Small intestine (tissue), 16 donors: ENCODE data around the gene C19orf18. TPM values are rescaled to one million over a fixed set of nuclear protein-coding genes. Genes with fewer than 3 reads are reported as not detected.

Experiments used
- DNase-seq, 2 donors: peaks; one replicate each; pipeline versions ENCODE4 v3.0.0 to v3.0.0-alpha.2; 2013
- FAIRE-seq: peaks from 2 replicates; lab custom pipeline; 2012; peaks lifted over from hg19 to GRCh38; lab: Jason Lieb, UNC
- H3K27ac ChIP-seq, 3 donors: one replicate each; pipeline ENCODE4 v1.5.1; 2013; ENCODE audit warnings: low read length in 2 of 3, mild to moderate bottlenecking in 2 of 3, control low read depth in 1 of 3, inconsistent platforms in 1 of 3, low read depth in 1 of 3, moderate library complexity in 1 of 3
- H3K27me3 ChIP-seq, 3 donors: one replicate each; pipeline ENCODE4 v1.6.1; 2013; ENCODE audit warnings: low read length in 3 of 3, inconsistent platforms in 1 of 3; ENCODE audit not compliant: control insufficient read depth in 3 of 3, insufficient read depth in 3 of 3
- H3K36me3 ChIP-seq, 3 donors: one replicate each; pipeline ENCODE4 v1.6.1; 2013; ENCODE audit warnings: low read length in 3 of 3, inconsistent platforms in 1 of 3, low read depth in 1 of 3, mild to moderate bottlenecking in 1 of 3, moderate library complexity in 1 of 3; ENCODE audit not compliant: control insufficient read depth in 3 of 3, insufficient read depth in 2 of 3
- H3K4me1 ChIP-seq, 3 donors: one replicate each; pipeline ENCODE4 v1.6.1; 2013; ENCODE audit warnings: low read length in 2 of 3, inconsistent platforms in 1 of 3, low read depth in 1 of 3, mild to moderate bottlenecking in 1 of 3, moderate library complexity in 1 of 3; ENCODE audit not compliant: control insufficient read depth in 3 of 3, insufficient read depth in 2 of 3
- H3K4me3 ChIP-seq, 3 donors: one replicate each; pipeline ENCODE4 v1.5.1; 2013; ENCODE audit warnings: low read length in 3 of 3, control low read depth in 1 of 3, inconsistent platforms in 1 of 3, low read depth in 1 of 3, mild to moderate bottlenecking in 1 of 3, moderate library complexity in 1 of 3
- H3K9me3 ChIP-seq, 2 donors: one replicate each; pipeline ENCODE4 v1.6.1; 2013; ENCODE audit warnings: low read depth in 1 of 2, low read length in 1 of 2; ENCODE audit not compliant: control insufficient read depth in 2 of 2, insufficient read depth in 1 of 2
- WGBS, 3 donors: extraction: QIAGEN DNeasy Blood & Tissue Kit; methylation state at CpG; one replicate each; pipeline ENCODE4 v1.1.7; 2013; 5-methylcytosine and 5-hydroxymethylcytosine counted together
- long read RNA-seq, 10 donors: transcript quantifications; one replicate each; lab custom pipeline, GENCODE V29; 2026
- polyA plus RNA-seq, 4 donors: library from polyadenylated mRNA; stranded (reverse) in 3 of 4; unstranded in 1 of 4; fragments of 200-250 nt in 3 of 4; fragments of 120-200 nt in 1 of 4; gene quantifications; one replicate each; pipeline versions ENCODE4 v1.2.1 to v1.2.3, GENCODE V29; 2013
- donor health status: healthy with polysubstance abuse.
- donor health status: control.
- donor health status: control.
- donor health status: Bipolar disorder and iron deficiency.
- donor health status: healthy.

Gene C19orf18
- polyA plus RNA-seq = 1 to 10 TPM in 2 of 4 donors, under 1 TPM in 1, not detected in 1; 0.85 to 1.3 (median 1.0) TPM
- long read RNA-seq, donor 1 = 0 reads
- long read RNA-seq, donor 2 = 0 reads
- long read RNA-seq, donor 3 = 0 reads
- long read RNA-seq, donor 4 = 0 reads
- long read RNA-seq, donor 5 = 0 reads
- long read RNA-seq, donor 6 = 0 reads
- long read RNA-seq, donor 7 = 0 reads
- long read RNA-seq, donor 8 = 0 reads
- long read RNA-seq, donor 9 = 0 reads
- long read RNA-seq, donor 10 = 0 reads

GRCh38 chr19:57974434-57974833 is at the start of gene C19orf18:
Gene C19orf18, minus strand, starts transcription at chr19:57974534. Its CDS starts 102 bp downstream, at chr19:57974432.
- no peak for FAIRE-seq

GRCh38 chr19:58022283-58022660 is 47.9 kb upstream of the C19orf18 start:
- 69 to 77% (median 76%) methylated on average over 4 of the region's 4 CpGs for whole genome bisulfite sequencing, 3 donors
- H3K27me3 ChIP-seq = no peaks in the 10 kb centered on the region
- H3K4me3 ChIP-seq = no peak overlapping the region
- H3K27ac ChIP-seq = no peak overlapping the region
- H3K9me3 ChIP-seq = peaks cover 4 to 33% of the 10 kb centered on the region in 2 donors
- DNase-seq (no peak), FAIRE-seq (no peak)
- H3K4me1 ChIP-seq = no peaks in the 10 kb centered on the region
- no peaks in the 10 kb centered on the region for H3K36me3 ChIP-seq

More at GRCh38 chr19:57974434-57974833, at the start of gene C19orf18:
- DNase-seq = no peak
- Histone ChIP-seq H3K4me3 (no peak within 1 kb of the TSS), H3K27ac (no peak within 1 kb of the TSS), H3K4me1 (no peaks in the 10 kb centered on the region), H3K27me3 (no peaks in the 10 kb centered on the region), H3K36me3 (peaks cover 4 to 13% (median 6%) of the 10 kb centered on the region in 3 donors), H3K9me3 (peaks cover 12 to 91% of the 10 kb centered on the region in 2 donors)
- WGBS, 3 donors = 95 to 99% (median 97%) methylated on average over 4 of the region's 4 CpGs

- FAIRE-seq (no peak), DNase-seq (peak; percentile 29 to 75)
- no peak overlapping the region for H3K4me3 ChIP-seq
- H3K27ac ChIP-seq = no peak overlapping the region
- H3K9me3 ChIP-seq = peaks cover 4 to 38% of the 10 kb centered on the region in 2 donors
- H3K4me1 ChIP-seq = no peaks in the 10 kb centered on the region
- H3K36me3 ChIP-seq = no peaks in the 10 kb centered on the region
- 58 to 70% (median 64%) methylated on average over 30 of the region's 30 CpGs for WGBS, 3 donors
- H3K27me3 ChIP-seq = no peaks in the 10 kb centered on the region
Measured at GRCh38 chr19:58021541-58022282, 47.4 kb upstream of the C19orf18 start.

- Histone ChIP-seq H3K4me1 (no peaks in the 10 kb centered on the region), H3K27ac (no peak overlapping the region), H3K27me3 (no peaks in the 10 kb centered on the region), H3K36me3 (no peaks in the 10 kb centered on the region), H3K9me3 (peaks cover 4 to 47% of the 10 kb centered on the region in 2 donors), H3K4me3 (no peak overlapping the region)
- WGBS, 3 donors = 71 to 83% (median 79%) methylated on average over 7 of the region's 7 CpGs
- no peak for DNase-seq
- FAIRE-seq = no peak
Measured at GRCh38 chr19:58020129-58020528, 45.8 kb upstream of the C19orf18 start.

- Histone ChIP-seq H3K27me3 (no peaks in the 10 kb centered on the region), H3K4me3 (no peak overlapping the region), H3K36me3 (no peaks in the 10 kb centered on the region), H3K9me3 (peaks cover 3 to 35% of the 10 kb centered on the region in 2 donors), H3K4me1 (peaks cover 0 to 7% (median 0%) of the 10 kb centered on the region in 3 donors), H3K27ac (no peak overlapping the region)
- peak in 1 of 2 donors; percentile 36 for DNase-seq
- WGBS, 3 donors = 27 to 40% (median 34%) methylated on average over 5 of the region's 5 CpGs
- FAIRE-seq = no peak
Measured at GRCh38 chr19:58014141-58014540, 39.8 kb upstream of the C19orf18 start.

- WGBS, 3 donors = 61 to 96% (median 86%) methylated on average over 22 of the region's 22 CpGs
- H3K27ac ChIP-seq = no peak overlapping the region
Measured at GRCh38 chr19:58010507-58010906, 36.2 kb upstream of the C19orf18 start.

GRCh38 chr19:58009666-58010301 is 35.5 kb upstream of the C19orf18 start:
- FAIRE-seq = no peak
- DNase-seq = peak; percentile 51 to 97
- 7 to 18% (median 16%) methylated on average over 41 of the region's 41 CpGs for WGBS, 3 donors
- Histone ChIP-seq H3K9me3 (peaks cover 5 to 31% of the 10 kb centered on the region in 2 donors), H3K27ac (peak overlapping the region in 2 of 3 donors; percentile 11 to 74), H3K4me1 (peaks cover 0 to 9% (median 0%) of the 10 kb centered on the region in 3 donors), H3K4me3 (peak overlapping the region; percentile 6 to 64 (median 24)), H3K27me3 (no peaks in the 10 kb centered on the region), H3K36me3 (peaks cover 3 to 8% (median 8%) of the 10 kb centered on the region in 3 donors)

More at GRCh38 chr19:58010507-58010906, 36.2 kb upstream of the C19orf18 start:
- H3K4me3 ChIP-seq = peak overlapping the region in 1 of 3 donors; percentile 64
- DNase-seq (no peak), FAIRE-seq (no peak)
- H3K27me3 ChIP-seq = no peaks in the 10 kb centered on the region
- H3K9me3 ChIP-seq = peaks cover 5 to 36% of the 10 kb centered on the region in 2 donors
- H3K4me1 ChIP-seq = peaks cover 0 to 9% (median 0%) of the 10 kb centered on the region in 3 donors
- peaks cover 3 to 6% (median 6%) of the 10 kb centered on the region in 3 donors for H3K36me3 ChIP-seq

- DNase-seq = no peak
- peaks cover 5 to 35% of the 10 kb centered on the region in 2 donors for H3K9me3 ChIP-seq
- WGBS, 3 donors = 3 to 9% (median 7%) methylated on average over 21 of the region's 21 CpGs
- H3K4me1 ChIP-seq = peaks cover 0 to 6% (median 0%) of the 10 kb centered on the region in 3 donors
- no peak for FAIRE-seq
- peak overlapping the region in 2 of 3 donors; percentile 24 to 64 for H3K4me3 ChIP-seq
- H3K36me3 ChIP-seq = peaks cover 6 to 11% (median 8%) of the 10 kb centered on the region in 3 donors
- no peaks in the 10 kb centered on the region for H3K27me3 ChIP-seq
- peak overlapping the region in 2 of 3 donors; percentile 17 to 56 for H3K27ac ChIP-seq
Measured at GRCh38 chr19:58009301-58009665, 34.9 kb upstream of the C19orf18 start.
